ENCODE measurements around the gene EFTUD2.

Gene EFTUD2

DNA sequence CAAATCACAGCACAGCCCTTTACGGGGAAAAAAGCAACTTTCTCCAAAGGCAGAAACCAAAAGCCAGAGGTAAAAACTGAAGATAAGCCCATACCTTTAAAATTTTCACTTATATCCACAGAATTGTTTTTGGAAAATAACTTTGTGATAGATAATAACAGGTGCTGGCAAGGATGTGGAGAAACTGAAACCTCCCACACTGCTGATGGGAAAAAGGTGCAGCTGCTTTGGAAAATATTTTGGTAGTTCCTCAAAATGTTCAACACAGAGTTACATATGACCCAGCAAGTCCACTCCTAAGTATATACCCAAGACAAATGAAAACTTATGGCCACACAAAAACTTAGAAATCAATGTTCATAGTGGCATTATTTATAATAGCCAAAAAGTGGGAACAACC lies 12.2 kb downstream of the EFTUD2 start:
- DNase-seq: no peak

DNA sequence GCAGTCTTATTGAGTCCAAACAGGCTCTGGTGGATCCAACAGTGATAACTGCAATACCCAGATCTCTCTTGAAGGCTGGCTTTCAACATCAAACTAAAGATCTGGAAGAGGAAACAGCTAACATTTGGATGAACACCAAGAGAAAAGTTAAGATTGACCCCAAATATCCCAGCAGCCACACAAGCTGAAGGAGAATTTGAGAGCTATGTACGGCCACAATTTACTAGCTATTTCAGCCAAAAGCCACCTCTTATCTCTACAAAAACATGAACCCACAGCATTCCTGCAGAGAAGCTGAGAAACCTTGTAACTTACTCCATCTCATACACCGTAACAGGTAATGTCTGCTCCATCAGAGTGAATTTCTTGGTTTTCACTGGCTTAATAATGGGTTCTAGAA lies 14.3 kb downstream of the EFTUD2 start:
- no peak for DNase-seq

DNA sequence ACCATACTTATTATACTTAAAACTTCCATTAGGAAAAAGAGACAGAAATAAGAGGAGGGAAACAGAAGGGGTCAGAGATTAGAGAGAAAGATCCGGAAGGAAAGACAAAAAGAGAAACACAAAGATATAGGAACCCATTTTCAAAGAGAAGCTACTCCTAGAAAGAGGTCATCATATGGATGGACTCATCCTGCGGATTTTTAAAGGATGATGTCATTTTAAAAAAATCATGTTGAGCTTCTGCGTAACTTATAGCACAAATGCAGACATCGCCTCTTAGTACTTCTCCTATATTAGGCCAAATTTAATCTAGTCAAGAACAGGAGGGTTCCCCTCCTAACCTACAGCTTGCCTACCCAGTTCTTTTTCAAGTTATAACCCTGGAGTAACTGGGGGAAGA lies 18.1 kb downstream of the EFTUD2 start:
- DNase-seq: no peak

DNA sequence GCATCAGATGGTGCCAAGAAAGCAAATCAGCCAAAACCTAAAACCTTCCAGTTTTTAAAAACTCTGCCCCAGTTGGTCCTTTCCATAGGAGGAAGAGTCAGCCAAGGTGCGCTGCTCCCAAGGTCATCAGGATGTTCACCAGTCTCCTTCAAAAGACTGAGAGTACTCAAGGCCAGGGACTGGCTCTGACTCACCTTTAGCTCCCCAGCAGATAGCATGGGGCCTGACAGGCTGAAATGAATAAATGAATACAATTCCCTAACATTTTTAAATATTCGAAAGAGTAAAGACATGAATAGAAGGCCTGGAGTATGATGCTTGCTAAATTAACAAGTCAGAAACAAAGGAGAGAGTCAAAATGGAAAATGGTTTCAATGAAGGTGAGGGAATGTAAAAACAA lies 19.2 kb downstream of the EFTUD2 start:
- DNase-seq: no peak

DNA sequence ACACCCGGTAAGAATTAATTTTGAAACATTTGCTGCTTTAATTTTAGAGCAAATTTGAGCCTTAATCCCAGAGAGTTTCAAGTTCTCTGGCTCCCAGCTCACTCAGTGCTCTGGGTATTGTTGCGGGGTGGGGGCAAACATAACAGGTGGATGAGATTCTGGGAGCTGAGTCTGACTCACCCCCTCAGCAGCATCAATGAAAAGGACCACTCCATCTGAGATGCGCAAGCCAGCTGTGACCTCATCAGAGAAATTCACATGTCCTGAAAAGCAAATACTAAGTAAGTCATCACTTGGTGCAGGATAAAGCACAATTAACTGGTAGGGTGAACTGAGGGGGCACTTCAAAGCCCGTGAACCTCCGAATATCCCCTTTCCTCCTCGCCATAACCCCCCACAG lies 19.9 kb downstream of the EFTUD2 start:
- no peak for DNase-seq

DNA sequence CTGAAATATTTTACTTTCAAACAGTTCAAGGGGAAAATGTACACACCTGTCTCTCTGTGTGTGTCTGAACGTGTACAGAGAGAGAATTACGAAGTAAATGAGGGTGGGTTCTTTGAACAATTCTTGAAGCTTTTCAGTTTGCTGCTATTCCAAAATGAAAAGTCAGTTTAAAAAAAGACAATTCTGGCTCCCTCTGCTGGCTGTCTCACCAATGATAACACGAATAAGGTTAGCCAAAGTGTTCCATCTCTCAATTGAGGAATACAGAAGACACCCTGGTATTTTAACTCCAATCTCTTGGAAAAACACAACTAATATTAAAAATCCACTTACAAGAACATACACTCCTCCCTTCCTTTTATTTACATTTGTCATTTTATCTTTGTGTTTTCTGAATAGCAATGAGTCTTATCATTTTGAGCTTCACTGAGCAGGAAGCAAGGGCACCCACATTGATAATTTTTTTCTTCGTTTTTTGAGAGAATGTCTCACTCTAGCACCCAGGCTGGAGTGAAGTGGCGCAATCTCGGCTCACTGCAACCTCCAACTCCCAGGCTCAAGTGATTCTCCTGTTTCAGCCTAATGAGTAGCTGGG lies 20.5 kb downstream of the EFTUD2 start:
- DNase-seq: peak; percentile 26

DNA sequence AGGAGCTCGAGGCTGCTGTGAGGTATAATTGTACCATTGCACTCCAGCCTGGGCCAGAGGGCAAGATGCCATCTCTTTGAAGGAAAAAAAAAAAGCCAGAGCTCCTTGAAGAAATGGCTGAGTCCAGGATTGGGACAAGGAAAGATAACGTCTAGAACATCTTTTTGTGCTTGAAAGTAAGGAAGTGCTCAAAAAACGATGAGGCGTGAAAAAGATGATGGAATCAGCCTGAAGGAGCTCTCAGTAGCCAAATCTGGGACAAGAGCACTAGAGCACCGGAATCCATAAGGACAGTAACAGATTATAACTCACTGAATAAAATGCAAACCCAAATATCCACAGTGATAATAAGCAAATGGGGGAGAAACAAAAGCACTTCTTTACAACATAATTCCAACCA lies 22.1 kb downstream of the EFTUD2 start:
- DNase-seq: no peak

DNA sequence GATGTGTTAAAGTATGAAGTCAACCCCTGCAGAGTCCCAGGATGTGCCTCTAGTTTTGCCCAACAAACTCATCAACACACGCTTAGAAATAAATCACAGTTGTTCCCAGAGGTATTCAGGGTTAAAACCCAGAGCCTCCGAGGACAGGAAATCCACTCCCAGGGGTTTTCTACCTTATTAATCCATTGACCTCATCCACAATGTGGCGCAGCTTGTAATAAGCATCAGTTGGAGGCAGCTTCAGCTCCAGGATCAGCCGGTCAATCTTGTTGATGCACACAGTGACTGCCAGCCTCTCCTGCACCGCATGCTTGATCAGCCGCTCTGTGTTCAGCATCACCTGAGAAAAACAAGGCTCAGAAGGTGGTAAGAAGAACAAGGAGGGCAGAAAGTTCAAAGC lies 23.5 kb downstream of the EFTUD2 start:
- DNase-seq: no peak

DNA sequence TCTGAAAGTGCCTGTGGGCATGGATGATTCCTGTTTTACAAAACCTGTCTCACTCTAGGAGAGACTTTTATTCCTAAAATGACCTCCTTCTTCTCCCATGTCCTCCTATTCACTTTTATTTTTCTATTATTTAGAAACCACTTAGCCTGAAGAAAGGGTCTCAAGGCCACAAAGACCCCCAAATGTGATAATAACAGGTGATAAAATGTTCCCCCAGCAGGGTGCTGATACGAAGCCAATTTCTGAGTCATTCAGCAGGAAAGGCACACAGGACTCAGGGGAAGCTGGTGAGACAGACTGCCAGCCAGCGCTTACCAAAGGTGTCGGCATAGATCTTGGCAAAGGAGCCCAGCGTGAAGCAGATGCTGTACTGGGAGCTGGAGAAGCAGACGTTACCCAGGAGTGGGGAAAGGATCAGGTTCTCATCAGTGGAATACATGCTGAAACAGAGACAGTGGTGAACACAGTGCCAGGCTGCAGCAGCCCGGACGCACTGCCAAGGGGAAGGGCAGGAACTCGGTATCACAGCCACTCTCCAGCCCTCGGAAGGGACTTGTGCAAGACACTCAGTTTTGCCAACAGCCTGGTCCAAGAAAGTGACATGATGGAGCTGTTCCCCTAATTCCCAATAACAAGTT lies 27.0 kb downstream of the EFTUD2 start:
- DNase-seq: peak; percentile 94

DNA sequence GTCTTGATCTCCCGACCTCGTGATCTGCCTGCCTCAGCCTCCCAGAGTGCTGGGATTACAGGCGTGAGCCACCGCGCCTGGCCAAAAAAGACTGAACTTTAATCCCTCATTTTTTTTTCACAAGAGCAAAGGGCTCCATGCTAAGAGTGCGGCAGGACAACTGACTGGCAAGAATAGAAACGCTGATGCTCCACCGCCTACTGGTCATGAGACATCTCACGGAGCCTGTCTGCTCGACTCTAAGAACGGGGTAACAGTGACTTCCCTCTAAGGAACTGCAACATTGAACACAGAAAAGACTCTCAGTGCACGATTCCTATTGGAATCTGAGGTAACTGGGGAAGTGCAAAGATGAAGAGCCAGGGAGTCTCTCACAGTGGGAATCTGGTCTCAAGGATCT lies 27.7 kb downstream of the EFTUD2 start:
- DNase-seq: no peak

DNA sequence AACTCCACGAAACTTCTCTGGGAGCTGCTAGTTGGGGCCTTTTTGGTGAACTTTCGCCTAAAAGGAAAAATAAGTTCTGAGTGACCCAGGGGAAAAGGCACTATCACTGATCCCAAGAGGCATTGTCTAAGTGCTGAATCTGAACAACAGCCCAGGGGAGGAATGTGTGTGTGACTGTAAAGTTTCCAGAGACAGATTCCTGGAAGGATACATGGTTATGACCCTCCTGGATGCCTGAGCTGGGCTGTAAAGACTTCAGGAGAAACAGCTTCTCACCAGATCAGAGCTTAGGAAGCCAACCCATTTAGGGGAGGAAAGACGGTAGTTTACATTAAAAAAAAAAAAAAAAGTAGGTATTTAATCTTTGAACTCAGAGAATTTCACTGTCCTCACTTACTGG lies 31.4 kb downstream of the EFTUD2 start:
- DNase-seq: no peak

DNA sequence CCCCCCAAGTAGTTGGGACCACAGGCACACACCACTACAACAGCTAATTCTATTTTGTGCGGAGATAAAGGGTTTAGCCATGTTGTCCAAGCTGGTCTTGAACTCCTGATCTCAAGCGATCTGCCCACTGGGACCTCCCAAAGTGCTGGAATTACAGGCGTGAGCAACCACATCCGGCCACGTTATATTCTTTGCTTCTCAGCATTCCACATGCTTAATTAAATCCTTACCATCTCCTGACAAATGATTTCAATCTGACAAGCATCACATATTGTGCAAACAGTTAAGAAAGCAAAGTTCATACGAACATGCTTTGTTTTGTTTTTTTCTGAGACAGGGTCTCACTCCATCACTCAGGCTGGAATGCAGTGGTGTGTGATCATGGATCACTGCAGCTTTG lies 33.3 kb downstream of the EFTUD2 start:
- no peak for DNase-seq

DNA sequence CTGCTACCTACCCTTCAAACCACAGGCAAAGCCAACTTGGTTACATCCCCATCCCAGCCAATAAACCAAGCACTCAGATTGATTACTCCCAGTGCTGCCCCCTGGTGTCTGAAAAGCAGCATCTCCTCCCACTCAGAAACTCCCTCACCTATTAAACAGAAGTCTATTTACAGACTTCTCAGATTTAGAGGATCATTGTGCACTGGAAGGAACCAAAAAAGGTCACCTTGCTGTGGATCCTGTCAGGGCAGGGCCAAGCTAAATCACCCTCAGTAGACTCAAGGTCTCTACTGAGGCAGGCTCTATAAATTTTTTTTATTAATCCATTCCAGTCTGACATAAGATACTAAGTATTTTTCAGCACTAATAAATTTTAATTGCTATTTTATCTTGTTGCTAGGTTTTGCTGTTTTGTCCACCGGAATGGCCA lies 34.0 kb downstream of the EFTUD2 start:
- peak; percentile 52 for DNase-seq

DNA sequence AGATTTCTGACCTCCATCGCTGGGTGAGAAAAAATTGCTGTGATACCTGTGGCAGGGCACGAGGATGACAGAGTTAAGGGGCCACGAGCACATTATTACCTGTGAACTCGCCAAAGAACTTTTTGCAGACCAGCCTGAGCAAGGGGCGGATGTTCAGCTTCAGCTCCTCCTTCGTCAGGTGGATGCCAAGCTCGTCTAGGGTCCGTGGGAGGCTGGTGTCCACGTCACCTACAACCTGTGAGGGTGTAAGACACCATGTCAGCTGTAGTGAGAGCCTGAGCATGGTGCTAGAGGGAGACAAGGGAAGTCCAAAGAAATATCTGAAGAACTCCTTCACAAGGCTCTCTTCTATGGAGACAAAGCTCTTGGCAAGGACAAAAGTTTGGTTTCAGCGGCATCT lies 34.4 kb downstream of the EFTUD2 start:
- no peak for DNase-seq

DNA sequence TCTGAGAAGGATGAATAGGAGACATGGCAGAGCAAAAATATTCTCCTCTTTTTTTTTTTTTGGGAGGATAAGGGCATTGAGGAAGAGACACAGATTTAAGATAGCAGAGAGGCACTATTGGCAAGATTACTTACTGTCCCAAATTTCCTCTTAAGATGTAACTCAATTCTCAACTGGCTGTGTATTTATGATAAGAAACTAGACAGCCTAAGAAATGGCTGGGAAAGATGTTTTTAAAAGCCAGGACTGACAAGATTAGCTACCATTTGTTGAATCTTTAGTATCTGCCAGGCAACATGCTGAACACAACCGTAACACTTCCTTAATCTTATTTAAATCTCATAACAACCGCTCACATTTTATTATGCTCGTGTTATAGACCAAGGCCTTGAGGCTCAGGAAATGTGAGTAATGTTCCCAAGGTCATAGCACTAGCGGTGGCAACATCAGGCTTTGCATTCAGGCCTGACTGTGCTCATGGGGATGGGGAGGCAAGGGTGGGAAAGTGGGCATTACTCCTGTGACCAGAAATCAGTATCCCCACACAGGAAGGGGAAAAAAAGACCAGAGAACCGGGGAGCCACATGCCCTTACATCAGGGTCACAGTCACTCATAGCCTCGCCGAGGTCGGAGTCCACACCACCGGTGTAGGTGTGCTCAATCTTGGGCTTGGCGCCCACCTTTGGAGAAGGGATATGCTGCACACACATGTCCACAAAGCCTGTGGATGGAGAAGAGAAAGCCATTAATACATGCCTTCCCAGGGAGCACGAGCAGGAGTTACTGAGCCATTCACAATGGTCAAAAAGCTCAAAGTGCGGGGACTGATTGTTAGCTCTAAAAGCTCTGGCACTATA lies 36.0 kb downstream of the EFTUD2 start:
- no peak for DNase-seq

DNA sequence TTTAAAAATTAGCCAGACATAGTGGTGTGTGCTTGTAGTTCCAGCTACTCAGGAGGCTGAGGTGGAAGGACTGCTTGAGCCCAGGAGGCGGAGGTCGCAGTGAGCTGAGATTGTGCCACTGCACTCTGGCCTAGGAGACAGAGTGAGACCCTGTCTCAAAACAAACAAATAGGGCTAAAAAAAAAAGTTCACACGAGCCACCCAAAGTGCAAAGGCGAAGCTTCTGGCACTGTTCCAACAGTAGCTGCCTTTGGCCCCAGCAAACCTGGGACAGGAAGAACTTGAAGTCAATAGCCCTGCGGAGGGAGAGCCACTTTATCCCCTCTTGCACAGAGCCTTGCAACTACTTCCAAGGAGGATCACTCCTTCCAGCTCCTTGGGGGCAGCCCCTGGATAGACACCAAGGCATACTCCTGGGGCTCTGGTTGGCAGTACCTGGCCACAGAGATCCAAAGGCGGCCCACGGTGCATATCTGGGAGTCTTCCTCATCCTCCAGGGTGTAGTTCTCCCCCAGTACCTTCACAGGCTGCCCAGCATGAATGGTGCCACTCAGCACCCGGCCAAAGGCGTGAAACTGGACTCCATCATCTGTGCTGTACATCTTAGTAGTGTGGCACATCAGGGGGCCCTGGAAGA lies 36.8 kb downstream of the EFTUD2 start:
- no peak for DNase-seq

DNA sequence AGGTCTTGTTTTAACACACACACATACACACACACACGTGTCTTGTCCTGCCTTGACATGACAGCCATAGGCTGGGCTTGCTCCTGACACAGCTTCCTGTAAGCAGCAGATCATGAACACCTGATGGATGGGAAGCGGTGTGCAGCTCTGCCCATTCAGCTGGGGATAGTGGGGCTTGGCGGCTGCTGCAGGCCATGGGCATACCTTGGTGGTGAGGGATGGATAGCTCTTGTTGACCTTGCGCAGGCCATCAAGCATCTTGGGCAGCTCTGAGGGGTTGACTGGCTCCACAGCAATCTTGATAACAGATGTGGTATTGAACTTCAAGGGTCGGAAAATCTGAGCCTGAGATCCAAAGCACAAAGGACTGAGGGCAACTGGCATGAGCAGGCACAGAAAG lies 39.5 kb downstream of the EFTUD2 start:
- DNase-seq: no peak

DNA sequence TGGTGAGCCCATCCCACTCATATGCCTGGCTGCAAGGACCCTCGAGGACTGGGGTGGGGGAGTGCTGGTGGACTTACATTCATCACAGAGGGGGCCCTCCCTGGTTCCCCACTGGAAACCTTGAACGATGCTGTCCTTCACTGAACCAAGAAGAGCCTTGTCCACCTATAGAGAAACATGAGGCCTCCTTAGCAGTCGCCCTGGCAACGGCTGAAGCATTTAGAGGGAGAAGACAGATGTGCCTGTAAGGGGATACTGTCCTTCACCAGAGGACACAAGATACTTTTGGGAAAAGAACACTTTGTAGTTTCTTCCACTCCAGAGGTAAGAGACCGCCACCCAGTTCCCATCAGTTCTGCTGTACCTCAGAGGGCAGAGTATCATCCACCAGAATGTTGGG lies 45.1 kb downstream of the EFTUD2 start:
- DNase-seq: no peak

DNA sequence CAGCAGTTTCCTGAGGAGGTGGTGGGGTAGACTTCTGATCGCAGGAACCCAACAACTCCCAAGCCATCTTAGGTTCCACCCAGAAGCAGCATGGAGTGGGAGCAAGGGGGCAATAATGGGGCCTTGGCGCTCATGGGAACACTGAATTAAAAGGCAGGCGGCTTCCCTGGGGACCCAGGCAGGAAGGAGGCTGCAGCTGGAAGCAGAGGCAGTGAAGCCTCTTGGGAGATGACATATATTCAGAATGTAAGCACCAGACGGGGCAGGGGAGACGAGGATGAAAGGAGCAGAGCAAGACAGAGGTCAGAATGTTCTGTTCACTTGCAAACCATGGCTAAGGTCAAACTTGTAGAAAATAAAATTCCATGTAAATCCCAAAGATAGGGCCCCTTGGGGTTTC lies 48.6 kb downstream of the EFTUD2 start:
- DNase-seq: no peak

DNA sequence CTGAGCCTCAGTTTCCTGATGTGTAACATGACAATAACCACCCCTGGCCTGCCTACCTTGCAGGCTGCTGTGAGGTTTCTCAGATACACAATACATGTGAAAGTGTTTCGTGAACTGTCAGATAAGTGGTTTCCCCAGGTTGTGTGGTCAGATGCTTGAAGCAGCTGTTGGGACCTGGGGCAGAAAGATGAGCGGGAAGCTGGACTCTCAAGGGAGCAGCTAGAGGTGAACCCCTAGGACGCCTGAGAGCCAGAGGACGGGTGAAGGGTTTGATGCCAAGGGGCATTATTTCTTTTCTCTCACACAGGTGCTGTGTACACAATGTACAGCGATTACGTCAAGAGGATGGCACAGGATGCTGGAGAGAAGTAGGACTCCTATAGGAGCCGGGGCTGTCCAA lies 49.2 kb downstream of the EFTUD2 start:
- no peak for DNase-seq

DNA sequence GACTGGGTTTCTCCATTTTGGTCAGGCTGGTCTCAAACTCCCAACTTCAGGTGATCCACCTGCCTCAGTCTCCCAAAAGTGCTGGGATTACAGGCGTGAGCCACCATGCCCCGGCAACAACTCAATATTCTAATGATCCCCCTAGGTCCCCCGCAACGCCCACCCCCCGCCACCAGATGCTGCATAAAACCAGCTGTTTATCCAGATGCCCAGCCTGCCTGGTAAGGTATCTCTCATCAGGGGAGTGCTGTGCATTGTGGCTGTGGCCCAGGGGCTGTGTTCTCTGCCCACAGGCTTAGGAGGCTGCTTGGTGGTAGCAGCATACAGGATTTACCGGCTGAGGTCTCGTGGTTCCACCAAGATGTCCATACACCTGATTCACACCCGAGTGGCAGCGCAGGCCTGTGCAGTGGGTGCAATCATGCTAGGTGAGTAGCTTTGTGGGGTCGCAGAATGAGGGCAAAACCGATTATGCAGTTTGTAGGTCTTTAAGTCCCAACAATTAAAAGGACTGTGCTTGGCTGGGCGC lies 50.2 kb downstream of the EFTUD2 start:
- DNase-seq: no peak

DNA sequence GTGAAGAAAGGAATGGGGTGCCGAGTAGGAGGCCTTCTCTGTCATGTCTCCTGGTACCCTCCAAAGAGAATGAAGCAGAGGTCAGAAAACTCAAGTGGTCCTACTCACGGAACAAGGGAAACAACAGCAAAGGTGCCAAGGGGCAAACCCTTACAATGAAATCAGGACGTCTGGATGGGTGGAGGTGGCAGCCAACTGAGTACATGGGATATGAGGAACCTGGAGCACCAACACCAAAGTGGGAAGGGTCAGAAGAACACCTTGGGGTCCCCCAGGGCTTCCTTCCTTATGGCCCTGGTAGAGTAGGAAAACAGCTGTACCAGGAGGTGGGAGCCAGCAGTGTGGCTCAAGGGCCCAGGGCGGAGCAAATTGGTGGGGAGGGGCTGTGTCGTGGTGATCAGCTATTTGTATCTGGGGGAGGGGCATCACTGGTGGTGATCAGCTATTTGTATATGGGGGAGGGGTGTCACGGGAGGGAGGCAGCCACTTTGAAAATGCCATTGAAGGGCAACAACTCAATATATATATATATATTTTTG lies 50.9 kb downstream of the EFTUD2 start:
- no peak for DNase-seq

DNA sequence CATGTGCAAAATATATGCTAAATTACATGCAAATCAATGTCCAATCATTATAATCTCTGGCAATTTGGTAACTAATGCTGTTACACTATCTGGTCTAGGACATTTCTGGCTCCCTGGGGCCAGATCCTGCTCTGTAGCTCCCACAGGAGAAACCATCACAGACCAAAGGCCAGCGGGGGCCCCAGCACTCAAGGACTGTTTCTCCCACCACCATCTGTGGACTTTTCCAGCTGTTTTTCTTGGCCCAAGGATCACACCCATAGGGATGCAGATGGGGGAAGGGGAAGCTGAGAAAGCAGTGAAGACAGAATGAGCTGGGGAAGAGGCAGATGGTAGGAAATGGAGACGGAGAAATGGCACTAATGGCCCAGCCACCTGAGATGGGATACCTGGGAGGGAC lies 51.7 kb downstream of the EFTUD2 start, which contains the start of gene HIGD1B:
HIGD1B (plus strand) TSS at position 298 of the 400 bp plus-strand sequence. CDS start 270 bp downstream, outside the sequence.
- DNase-seq: no peak
